Stimulated activated CD4-positive, alpha-beta T cell treated with anti-CD3 and anti-CD28 coated beads, TNF-alpha, amount 100 ng/mL, for 48 hours (primary cell): Measurements from ENCODE around the gene MPRIP.
"Not testable (repeated sequence)": the region's sequence is repeated elsewhere in the genome, so short reads cannot be mapped to it uniquely, and the experiment has no call there.

Experiments
- DNase-seq, 3 donors: peaks; one replicate each; pipeline ENCODE4 v3.0.0-alpha.2; 2020; ENCODE audit warnings: low read depth in 3 of 3

Gene MPRIP

DNA sequence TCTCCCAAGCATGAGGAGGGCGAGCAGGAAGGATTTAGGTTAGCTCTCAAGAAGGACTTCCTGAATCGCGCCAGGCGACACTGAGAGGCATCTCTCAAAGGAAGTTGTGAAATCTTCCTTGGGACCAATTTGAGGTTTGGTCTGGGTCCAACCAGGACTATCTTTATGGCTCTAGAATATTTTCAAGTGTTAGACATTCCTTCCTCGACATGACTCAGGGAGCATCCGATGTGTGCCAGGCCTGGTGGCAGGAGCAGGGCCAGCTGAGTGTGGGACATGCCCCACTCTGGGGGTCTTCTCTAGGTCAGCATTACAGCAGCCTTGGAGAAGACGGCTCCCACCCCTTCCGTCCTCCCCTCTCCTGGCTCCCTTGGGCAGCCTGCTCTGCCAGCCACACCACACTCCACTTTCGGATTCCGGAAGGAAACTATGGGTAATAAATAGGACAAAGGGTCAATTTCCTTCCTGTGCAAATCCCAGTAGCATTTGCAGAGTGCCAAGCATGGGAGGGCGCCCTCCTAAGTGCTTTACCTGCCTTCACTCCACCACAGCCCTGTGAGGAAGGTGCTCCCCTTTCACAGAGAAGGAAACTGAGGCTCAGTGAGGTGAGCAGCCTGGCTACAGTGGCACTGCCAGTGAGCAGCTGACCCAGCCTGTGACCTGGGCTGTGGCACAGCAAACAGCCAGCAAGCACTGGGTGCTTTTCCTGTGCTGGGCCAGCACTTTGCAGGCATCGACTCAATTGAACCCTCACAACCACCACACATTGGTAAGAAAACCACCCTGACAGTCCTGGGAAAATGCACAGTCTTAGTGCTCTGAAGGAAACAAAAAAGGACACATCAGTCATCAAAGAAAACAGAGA is 31.0 kb upstream of the MPRIP start:
- not testable (repeated sequence) for DNase-seq

DNA sequence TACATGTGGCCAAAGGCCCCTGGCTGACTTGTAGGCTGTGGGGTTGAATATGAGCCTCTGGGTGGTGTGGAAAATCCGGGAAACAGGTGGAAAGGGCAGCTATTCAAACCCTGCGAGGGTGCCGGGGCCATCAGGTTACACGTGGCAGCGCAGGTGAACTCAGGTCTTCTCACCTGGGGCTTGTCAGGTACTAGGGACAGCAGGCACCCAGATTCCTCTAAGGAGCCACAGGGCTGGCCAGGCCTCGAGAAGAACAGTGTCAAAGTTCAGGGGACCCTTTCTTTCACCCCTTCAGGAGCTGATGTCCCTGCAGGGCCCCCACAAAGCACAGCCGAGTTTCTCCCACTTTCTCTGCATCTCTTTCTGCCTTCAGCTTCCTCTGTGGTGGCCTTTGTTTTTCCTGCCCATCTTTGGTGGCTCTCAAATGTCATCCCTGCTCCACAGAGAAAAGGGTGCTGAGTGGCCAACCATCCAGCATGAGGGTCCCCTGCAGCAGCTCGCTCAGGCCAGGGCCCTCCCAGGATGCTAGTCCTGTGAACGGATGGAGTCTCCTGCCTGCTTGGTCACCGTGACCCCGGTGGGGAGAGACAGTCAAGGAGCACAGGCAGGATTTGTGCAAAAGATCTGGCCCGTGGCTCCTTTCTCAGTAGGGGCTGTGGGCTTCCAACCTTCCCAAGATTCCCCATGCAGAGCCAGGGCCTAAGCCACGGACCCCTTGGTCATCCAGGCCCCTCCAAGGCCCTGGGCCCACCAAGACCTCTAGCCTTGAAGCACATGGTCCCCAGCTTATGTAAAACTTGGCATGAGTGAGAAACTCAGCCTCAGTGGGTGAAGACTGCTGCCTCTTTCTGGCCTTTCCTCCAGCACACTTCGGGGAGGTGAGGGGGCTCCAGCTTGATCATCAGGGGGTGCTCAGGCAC is 28.2 kb upstream of the MPRIP start:
- not testable (repeated sequence) for DNase-seq

DNA sequence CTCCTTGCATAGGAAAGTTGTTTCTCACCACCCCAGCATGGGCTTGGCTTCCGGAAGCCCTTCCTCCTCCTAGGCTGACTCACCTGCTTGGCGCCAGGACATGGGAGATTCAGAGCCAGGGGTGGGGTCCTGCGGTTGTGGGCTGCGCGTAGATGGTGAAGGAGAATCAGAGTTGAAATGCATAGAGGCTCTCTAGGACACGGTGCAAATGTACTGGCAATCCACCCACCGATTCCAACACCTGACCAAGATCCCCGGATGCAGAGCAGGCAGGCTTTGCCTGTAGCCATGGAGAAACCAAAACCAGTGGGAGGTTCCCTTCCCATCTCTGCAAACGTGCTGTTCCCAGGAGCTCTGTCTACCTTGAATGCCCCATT is 27.5 kb upstream of the MPRIP start:
- DNase-seq = not testable (repeated sequence)

DNA sequence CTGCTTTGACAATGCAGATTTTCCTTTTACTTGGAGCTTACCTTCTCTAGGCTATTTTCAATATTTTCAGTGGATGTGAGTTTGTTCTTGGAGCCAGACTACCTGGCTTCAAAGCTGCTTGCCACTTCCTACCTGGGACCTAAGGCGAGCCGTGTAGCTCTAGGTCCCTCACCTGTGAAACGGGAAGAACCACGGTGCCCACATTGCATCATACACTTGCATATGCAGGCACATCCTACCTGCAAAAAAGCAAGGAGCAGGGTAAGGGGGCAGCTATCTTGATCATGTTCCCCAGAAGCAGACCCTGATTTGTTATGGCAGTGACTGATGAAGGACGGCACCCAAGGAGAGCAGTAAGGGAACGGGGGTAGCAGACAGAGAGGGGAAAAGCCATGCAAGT is 27.0 kb upstream of the MPRIP start:
- no peak for DNase-seq

DNA sequence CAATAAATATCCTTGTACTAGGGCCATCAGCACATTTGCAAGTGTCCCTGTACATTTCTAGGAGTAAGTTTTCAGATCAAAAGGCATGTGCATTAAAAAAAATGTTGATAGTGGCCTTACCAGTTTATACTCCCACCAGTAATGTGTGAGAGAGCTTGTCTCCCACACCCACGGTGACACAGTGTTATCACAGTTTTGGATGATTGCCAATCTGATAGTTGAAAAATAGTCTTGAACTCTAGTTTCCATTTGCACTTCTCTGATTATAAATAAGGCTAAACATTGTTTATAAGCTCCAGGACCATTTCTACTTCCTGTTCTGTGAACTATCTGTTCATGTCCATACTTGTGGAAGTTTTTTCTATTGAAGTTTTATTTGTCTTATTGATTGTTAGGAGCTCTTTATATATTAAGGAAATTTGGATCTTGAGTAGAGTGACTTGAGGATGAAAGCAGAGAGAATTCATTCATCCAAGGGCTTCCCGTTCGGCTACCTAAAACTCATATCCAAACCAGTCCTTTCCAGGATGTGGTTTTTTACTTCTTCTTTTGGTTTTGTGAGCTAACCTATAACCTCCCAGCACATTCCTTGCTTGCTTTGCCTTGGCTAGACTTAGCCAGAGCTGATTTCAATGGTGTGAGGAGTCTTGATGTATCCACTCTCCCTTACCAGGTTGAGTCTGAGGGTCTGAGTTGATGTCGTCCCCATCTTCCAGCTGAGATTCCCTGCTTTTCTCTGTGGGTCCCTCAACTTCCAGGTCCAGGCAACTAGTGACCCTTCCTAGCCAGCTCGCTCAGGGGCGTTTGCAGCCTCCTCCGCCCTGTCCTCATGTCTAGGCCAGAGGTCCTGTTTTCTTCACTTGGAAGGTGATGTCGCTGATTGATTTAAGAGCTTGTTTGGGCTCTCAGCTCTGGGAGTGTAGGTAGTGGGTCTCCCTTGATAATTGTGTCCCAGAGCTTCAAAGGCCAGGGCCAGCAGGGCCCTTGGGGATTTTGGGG is 25.8 kb upstream of the MPRIP start:
- not testable (repeated sequence) for DNase-seq

DNA sequence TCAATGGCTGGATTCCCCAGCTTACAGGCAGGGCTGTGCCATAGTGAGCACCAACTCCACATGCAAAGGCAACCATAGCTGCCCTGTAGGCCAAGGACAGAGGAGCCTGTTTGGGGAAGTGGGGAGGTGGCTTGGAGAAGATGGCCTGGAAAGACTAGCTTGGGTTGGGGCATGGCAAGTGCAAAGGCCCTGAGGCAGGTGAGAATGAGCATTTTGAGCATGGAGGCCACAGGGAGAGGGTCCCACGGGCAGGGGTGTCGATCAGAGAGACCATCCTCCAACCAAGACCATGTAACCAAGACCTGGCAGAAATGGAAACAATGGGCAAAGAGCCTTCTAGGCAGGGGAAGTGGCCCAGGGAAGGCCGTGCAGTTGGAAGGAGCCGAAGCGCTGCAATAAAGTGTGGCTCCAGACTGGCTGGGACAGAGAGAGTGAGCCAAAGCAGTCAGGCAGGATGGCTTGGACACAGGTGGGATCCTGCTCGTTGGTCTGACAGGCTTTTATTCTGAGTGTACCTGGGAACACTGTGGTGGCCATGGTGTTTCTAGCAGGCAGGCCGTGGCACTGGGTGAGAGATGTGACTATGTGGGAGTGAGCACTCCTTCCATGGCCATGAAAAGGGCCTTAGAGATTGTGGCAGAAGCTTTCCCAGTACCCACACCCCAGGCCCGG is 24.8 kb upstream of the MPRIP start:
- no peak for DNase-seq

DNA sequence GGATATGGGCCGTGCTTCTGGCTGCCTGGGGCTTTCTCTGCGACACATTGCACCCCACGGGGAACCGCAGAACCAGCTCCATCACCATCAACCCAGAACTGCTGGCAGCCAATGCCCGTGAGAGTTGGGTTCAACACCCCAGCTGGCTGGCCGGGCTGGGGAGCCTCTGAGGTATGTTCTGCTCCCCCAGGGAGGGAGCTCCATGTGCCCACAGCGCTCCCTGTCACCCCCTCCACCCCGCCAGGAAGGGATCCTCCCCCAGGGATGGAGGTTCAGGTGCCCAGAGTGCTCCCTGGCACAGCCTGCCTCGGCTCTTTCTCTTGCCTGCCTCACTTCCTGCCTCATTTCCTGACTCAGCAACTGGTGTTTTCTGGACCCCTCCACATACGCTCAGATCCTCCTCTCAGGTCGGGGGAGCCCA is 24.2 kb upstream of the MPRIP start:
- DNase-seq = no peak

DNA sequence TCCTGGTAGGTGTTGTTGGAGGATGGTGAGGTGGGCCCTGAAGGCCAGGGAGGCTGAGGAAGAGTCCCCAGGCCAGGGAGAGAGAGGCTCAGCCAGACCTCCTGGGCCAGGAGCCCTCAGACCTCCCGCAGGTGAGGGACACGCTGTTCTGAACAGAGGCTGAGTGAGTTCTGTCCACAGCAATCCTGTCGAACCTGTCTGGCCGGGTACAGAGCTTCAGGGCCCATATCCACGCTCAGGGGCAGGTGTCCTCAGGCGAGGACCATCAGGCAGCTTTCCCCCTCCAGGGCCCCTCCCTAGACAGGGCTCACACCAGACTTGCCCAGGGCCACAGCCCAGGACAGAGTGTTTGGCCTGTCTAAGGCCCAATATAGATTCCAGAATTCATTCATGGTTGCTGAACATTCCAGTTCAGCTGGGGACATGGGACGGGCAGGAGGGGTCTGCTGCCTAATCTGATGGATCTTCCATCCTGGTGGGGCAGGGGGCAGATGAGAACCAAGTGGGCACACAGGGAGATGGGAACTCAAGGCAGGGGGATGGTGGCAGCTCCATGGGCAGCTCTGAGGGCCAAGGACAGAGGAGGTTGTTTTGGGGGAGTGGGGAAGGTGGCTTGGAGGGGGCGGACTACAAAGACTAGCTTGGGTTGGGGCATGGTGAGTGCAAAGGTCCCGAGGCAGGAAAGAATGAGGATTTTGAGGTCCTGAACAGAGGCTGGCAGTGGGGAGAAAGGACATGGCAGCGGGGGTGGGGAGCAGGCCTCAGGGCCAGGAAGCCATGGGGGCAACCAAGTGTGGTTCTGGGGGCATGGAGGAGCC is 23.4 kb upstream of the MPRIP start:
- DNase-seq = no peak

DNA sequence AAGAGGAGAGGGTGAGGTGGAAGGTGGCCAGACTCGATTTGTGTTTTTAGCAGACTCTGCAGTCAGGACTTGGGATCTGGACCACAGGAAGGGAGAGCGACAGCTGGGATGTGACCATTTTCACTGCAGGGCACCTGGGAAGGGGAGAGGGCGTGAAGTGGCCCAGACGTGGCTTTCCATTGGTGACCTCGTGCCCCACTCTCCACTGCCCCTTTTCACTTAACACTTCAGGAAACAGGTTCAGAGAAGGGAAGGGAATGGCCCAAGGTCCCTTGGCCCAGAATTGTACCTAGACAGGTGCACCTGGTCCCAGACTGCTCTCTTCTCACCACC is 22.9 kb upstream of the MPRIP start:
- DNase-seq = no peak

DNA sequence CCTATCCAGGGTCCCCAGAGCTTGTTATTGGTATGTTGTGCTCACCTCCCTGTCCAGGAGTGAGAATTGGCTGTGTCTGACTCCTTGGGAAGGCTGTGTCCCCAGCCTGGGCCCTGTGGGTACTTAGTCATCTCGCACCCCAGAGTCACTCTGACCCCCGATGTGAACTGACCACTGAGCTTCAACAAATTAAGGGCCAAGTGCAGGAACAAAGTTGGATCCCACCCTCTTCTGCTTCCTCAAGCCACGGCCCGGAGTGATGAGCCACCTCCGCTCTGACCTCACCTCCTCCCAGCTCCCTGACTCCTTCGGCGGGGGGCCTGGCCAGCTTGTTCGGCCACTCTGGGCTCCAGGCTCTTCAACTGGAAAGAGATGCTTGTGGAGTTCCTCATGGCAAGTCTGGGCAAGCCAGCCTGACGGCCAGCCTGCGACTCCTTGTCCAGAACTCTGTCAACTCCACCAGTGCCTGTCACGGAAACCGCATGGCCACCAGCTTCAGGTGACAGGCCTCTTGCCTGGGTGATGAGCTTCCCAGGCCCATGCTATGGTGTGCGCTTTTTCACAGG is 22.3 kb upstream of the MPRIP start:
- no peak for DNase-seq

DNA sequence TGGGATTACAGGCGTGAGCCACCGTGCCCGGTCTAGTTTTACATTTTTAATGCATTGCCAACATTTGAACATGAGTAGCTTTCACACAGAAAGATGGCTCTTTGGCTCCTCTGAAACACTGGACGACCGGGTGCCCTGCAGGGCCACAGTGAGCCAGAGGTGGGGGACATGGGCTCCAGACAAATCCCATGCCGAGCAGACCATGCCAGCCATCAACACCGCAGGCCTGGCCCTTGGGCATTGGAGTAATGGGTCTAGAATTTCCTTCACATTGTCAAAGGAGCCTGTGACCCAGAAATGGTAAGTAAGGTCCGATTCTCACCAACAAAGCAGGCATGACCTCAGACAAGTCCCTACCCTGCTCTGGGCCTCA is 21.4 kb upstream of the MPRIP start:
- DNase-seq = no peak

DNA sequence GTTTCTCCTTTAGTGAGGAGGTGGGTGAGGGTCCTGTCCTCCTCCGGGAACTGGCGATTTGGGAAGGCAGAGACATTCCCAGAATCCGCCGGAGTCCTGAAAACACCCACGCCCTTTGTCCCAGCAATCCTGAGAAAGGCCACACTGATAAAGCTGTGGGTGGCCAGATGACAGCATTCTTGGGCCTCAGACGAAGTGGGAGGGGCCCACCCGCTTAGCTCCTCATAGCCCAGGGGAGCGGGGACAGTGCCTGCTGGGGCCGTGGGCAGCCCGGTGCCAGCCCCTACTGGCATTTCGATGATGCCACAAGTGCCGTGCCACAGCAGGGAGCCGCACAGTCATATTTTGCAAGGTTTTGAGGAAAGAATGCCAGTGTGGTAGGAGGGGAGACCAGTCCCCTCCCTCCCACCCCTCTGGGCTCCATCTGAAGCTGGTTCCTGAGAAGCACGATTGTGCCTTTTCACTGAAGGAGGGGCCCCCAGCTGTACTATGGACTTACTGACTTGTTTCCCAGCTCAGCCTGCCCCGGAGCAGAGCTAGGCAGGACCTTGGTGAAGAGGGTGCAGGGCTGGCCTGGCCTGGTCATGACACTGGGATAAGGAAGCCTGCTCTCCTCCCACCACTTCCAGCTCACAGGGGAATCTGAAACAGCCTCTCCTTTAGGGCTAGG is 20.9 kb upstream of the MPRIP start:
- DNase-seq = no peak

DNA sequence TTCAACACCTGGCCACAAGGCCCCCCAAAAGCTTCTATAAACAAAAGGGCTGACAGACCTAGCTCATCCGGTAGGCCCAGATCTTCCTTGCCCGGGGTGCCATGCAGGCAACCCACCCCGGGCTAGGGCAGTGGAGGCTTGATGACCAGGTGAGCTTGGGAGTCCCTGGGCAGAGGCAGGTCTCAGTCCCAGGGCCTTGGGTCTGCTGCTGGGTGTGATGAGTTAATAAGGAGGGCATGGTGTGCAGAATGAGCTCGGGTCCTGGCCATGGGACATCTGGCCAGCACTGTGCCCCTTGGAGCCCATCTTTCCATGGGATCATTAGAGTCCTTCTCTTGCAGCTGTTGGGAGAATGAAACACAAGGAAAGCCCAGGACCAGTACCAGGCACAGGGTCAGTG is 20.2 kb upstream of the MPRIP start:
- DNase-seq = no peak

DNA sequence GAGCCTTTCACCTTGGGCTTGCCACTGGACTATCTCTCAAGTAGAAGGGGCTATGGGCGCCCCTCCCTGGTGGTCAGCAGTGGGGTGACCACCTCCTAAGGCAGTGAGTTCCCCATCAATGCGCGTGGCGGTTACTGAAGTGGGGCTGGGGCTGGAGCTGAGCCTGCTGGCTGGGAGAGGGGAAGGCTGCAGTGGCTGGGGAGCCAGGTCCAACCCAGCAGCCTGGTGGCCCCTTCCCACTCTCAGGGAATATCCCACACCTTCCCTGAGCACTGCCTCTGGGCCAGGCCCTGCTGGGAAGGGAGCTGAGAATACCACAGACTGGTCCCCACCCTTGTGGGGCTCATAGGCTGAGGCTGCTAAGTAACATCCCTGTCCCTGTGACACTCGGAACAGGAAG is 19.8 kb upstream of the MPRIP start:
- no peak for DNase-seq

DNA sequence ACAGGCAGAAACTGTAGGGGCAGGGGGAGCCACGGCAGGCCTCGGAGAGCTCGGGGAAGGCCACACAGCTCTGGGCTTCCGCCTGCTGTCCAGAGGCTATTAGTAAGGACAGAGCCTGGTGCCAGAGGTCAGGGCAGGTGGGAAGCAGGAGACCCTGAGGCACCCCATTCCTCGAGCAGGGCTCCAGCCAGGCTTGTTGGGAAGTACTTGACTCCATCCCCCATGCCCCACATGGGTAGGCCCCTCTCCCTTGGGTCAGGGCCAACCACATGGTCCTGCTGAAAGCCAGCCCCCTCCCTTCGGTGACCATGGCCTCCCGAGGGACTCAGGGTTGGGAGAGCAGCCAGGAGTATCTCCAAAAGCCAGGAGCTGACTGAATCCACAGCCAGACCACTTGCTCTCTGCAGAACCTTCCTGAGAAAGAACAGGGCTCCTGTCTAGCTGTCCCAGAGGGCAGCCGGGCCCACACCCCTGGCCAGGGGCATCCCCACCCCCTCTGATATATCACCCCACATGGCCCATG is 17.4 kb upstream of the MPRIP start:
- DNase-seq = no peak

DNA sequence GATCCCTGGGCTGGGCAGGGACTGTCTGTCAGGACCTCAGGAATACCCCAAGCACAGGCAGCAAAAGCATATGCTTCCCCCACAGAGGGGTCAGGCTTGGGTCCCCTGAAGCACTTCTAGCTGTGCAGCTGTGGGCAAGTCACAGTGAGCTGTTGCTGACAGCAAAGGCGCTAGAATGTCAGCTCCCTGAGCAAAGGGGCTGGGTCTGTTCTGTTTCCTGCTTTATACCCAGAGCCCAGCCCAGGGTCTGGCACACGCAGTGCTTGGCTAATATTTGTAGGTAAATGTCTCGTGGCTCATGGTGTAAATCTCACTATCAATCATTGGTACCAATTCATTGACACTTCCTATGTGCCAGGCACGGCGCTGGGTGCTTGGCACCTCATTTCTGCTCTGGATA is 16.6 kb upstream of the MPRIP start:
- no peak for DNase-seq

DNA sequence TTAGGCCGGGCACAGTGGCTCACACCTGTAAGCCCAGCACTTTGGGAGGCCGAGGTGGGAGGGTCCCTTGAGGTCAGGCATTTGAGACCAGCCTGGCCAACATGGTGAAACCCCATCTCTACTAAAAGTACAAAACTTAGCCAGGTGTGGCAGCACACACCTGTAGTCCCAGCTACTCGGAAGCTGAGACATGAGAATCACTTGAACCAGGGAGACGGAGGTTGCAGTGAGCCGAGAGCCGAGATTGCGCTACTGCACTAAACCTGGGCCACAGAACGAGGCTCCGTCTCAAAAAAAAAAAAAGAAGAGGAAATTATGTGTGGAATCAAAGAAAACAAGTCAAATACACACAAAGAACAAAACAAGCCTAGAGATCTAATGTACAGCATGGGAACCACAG is 16.1 kb upstream of the MPRIP start:
- DNase-seq = no peak

DNA sequence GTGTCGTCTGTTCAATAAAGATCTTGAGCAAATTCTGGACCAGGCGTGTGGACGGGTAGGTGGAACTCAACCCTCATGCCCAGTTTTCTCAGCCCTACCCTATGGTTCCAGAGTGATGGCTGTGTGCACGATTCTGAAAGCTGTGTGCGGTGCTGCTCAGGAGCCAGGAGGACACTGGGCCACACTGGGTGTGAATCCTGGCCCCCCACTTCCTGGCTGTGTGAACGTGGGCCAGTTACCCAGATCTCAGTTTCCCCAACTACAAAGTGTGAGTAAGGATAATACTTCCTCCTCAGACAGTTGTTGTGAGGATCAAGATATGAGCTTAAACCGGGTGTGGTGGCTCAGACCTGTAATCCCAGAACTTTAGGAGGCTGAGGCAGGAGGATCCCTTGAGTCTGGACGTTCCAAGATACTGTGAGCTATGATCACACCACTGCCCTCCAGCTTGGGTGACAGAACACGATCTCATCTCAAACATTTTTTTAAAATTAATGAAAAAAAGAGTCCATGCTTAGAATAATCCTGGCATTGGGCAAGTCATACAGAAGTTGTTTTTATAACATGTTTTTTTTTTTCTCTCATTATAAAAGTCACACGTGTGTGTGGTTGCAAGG is 14.7 kb upstream of the MPRIP start:
- DNase-seq = no peak
